GM12875 (cell line): ENCODE data around the gene PI4K2B.

Source experiments
- H3K4me3 ChIP-seq: one replicate; pipeline ENCODE4 v1.5.1; 2011; ENCODE audit warnings: low read depth, low read length, control low read depth
- CTCF ChIP-seq: IDR thresholded peaks from 2 replicates; pipeline ENCODE4 v1.5.1; 2011; ENCODE audit warnings: low read depth, mild to moderate bottlenecking, control low read depth, inconsistent platforms, low read length, moderate library complexity, borderline replicate concordance; ENCODE audit not compliant: insufficient read depth

The PI4K2B gene

GRCh38 chr4:25271866-25272265 is 38.0 kb downstream of the PI4K2B start:
- TF ChIP-seq CTCF: no peak
- H3K4me3 ChIP-seq: no peak overlapping the region

- TF ChIP-seq CTCF: no peak
- no peak overlapping the region for H3K4me3 ChIP-seq
Observed at GRCh38 chr4:25280210-25280609, 46.4 kb downstream of the PI4K2B start.

- no peak overlapping the region for H3K4me3 ChIP-seq
- TF ChIP-seq CTCF: no peak
Observed at GRCh38 chr4:25283948-25284347, 50.1 kb downstream of the PI4K2B start.

GRCh38 chr4:25284466-25284865 is 50.6 kb downstream of the PI4K2B start:
- no peak for TF ChIP-seq CTCF
- H3K4me3 ChIP-seq: no peak overlapping the region

GRCh38 chr4:25290490-25291067 is 56.7 kb downstream of the PI4K2B start:
- no peak for TF ChIP-seq CTCF

GRCh38 chr4:25291158-25291733 is 57.4 kb downstream of the PI4K2B start:
- no peak for TF ChIP-seq CTCF

More at GRCh38 chr4:25290490-25291067, 56.7 kb downstream of the PI4K2B start:
- no peak overlapping the region for H3K4me3 ChIP-seq

GRCh38 chr4:25297528-25298242 is 63.9 kb downstream of the PI4K2B start:
- no peak overlapping the region for H3K4me3 ChIP-seq
- no peak for TF ChIP-seq CTCF

More at GRCh38 chr4:25291158-25291733, 57.4 kb downstream of the PI4K2B start:
- H3K4me3 ChIP-seq: no peak overlapping the region
